A549 (cell line): ENCODE measurements around the gene KIF5B. TPM values are rescaled to one million over a fixed set of nuclear protein-coding genes. Genes with fewer than 3 reads are reported as not detected.

Experiments used
- ATAC-seq, 2 experiments: fragments of 200-7000 bp in 1 of 2; fragments of >200 bp in 1 of 2; cut with Nextera tagmentation in 1 of 2; cut with Tn5 transposase in 1 of 2; 3 replicates each; pipeline versions ENCODE4 v1.8.0 to v1.9.1; 2018 to 2020; ENCODE audit warnings: mild to moderate bottlenecking in 1 of 2, moderate library complexity in 1 of 2
- CTCF ChIA-PET: fragments of 300-600 bp; sonication (Branson Sonifier 250); formaldehyde crosslinking; extraction: SDS; loops from one replicate; lab custom pipeline; 2021; ENCODE audit warnings: antibody characterized with exemption, inconsistent platforms; lab: Yijun Ruan, JAX
- POLR2A ChIA-PET: fragments of 350-600 bp; formaldehyde crosslinking; extraction: SDS; loops from one replicate; lab custom pipeline; 2021; ENCODE audit warnings: antibody characterized with exemption, inconsistent platforms; lab: Yijun Ruan, JAX
- DNase-seq, 2 experiments: peaks; one replicate each; pipeline versions ENCODE4 v3.0.0 to v3.0.0-alpha.2; 2011 to 2016; ENCODE audit warnings: low read depth in 1 of 2, low spot score in 1 of 2
- FAIRE-seq: peaks from 2 replicates; lab custom pipeline; 2011; peaks lifted over from hg19 to GRCh38; lab: Jason Lieb, UNC
- H3K27ac ChIP-seq, 2 experiments: fragments of >200 bp; sonication (Bioruptor Twin); formaldehyde crosslinking; 3 replicates each; pipeline ENCODE4 v1.5.1; 2016 to 2017
- H3K4me1 ChIP-seq: fragments of >200 bp; sonication (Bioruptor Twin); formaldehyde crosslinking; 3 replicates; pipeline ENCODE4 v1.6.1; 2016
- H3K4me2 ChIP-seq: fragments of >200 bp; sonication (Bioruptor Twin); formaldehyde crosslinking; 3 replicates; pipeline ENCODE4 v1.6.1; 2016
- H3K4me3 ChIP-seq: fragments of >200 bp; sonication (Bioruptor Twin); formaldehyde crosslinking; 3 replicates; pipeline ENCODE4 v1.5.1; 2016
- H3K9me3 ChIP-seq: fragments of >200 bp; sonication (Bioruptor Twin); formaldehyde crosslinking; 3 replicates; pipeline ENCODE4 v1.6.1; 2016
- ATOH8 ChIP-seq: fragments of 250-450 bp; sonication (Bioruptor Pico); IDR thresholded peaks from 2 replicates; pipeline ENCODE4 v1.5.0; 2020; ENCODE audit warnings: low read depth, mild to moderate bottlenecking, moderate library complexity
- CBX2 ChIP-seq: fragments of 200-600 bp; sonication (generic); IDR thresholded peaks from 2 replicates; pipeline ENCODE4 v1.6.1; 2016; ENCODE audit warnings: low read depth, mild to moderate bottlenecking, borderline replicate concordance
- E2F6 ChIP-seq: IDR thresholded peaks from 2 replicates; pipeline ENCODE4 v1.6.1; 2012; ENCODE audit warnings: low read depth, borderline replicate concordance
- ESRRA ChIP-seq: fragments of 150-350 bp; IDR thresholded peaks from 2 replicates; pipeline ENCODE4 v1.6.1; 2014; ENCODE audit warnings: mild to moderate bottlenecking, low read length, borderline replicate concordance
- FOSB ChIP-seq: fragments of 250-450 bp; sonication (Bioruptor Pico); IDR thresholded peaks from 2 replicates; pipeline ENCODE4 v1.5.0; 2020; ENCODE audit warnings: mild to moderate bottlenecking, moderate library complexity
- HEYL ChIP-seq: fragments of 250-450 bp; sonication (Bioruptor Pico); IDR thresholded peaks from 2 replicates; pipeline ENCODE4 v1.8.0; 2021; ENCODE audit warnings: mild to moderate bottlenecking, moderate library complexity
- HOXB13 ChIP-seq: fragments of 250-450 bp; sonication (Bioruptor Pico); IDR thresholded peaks from 2 replicates; pipeline ENCODE4 v1.5.0; 2020; ENCODE audit warnings: low read depth, mild to moderate bottlenecking, moderate library complexity
- MAFK ChIP-seq: fragments of 450-650 bp; IDR thresholded peaks from 2 replicates; pipeline ENCODE4 v1.6.1; 2014; ENCODE audit not compliant: partially characterized antibody
- MAX ChIP-seq: IDR thresholded peaks from 2 replicates; pipeline ENCODE4 v1.6.1; 2012
- MAZ ChIP-seq: fragments of 150-350 bp; IDR thresholded peaks from 2 replicates; pipeline ENCODE4 v1.6.1; 2014; ENCODE audit warnings: antibody characterized with exemption, low read depth, low read length, borderline replicate concordance
- RNF2 ChIP-seq: fragments of 200-600 bp; sonication (generic); IDR thresholded peaks from 2 replicates; pipeline ENCODE4 v1.6.1; 2016; ENCODE audit warnings: low read depth, mild to moderate bottlenecking, antibody characterized with exemption, moderate library complexity, borderline replicate concordance
- SMC3 ChIP-seq: fragments of >200 bp; sonication (Bioruptor Twin); formaldehyde crosslinking; IDR thresholded peaks from 3 replicates; pipeline ENCODE4 v1.6.1; 2018; ENCODE audit warnings: inconsistent platforms
- TFCP2L1 ChIP-seq: fragments of 250-450 bp; sonication (Bioruptor Pico); IDR thresholded peaks from 2 replicates; pipeline ENCODE4 v1.5.0; 2021; ENCODE audit warnings: mild to moderate bottlenecking
- ZNF302 ChIP-seq: fragments of 250-450 bp; sonication (Bioruptor Pico); IDR thresholded peaks from 2 replicates; pipeline ENCODE4 v1.9.0; 2021; ENCODE audit warnings: inconsistent platforms, mild to moderate bottlenecking, moderate library complexity
- WGBS: methylation state at CpG from one replicate; pipeline ENCODE4 v1.1.6; 2017; ENCODE audit errors: missing lambda C conversion rate; 5-methylcytosine and 5-hydroxymethylcytosine counted together
- polyA plus RNA-seq, 4 experiments: library from polyadenylated mRNA; depleted of rRNA in 3 of 4; stranded (reverse); fragments of >200 nt; fragmentation: RNase III in 1 of 4; extraction: RNeasy Plus Mini Kit Qiagen cat#74134 plus additional on column Dnase treatment in 1 of 4; gene quantifications; 2 replicates in 3 of 4; 3 replicates in 1 of 4; pipeline ENCODE4 v1.2.3, GENCODE V29; 2011 to 2017
- TF ChIP-seq, protein P1 (sequence below): fragments of 150-350 bp; IDR thresholded peaks from 2 replicates; pipeline ENCODE4 v1.6.1; 2014; ENCODE audit warnings: low read depth, mild to moderate bottlenecking, low read length
- TF ChIP-seq, protein P2 (sequence below): fragments of >200 bp; sonication (Bioruptor Twin); formaldehyde crosslinking; IDR thresholded peaks from 3 replicates; pipeline ENCODE4 v1.6.1; 2016
- TF ChIP-seq, protein P3 (sequence below): IDR thresholded peaks from 2 replicates; pipeline ENCODE4 v1.6.1; 2012

The KIF5B gene
- polyA plus RNA-seq, 2 of the 4 experiments (the other 2 are of a cell fraction), result 81.9 to 124 TPM

- H3K4me1 ChIP-seq, result no peaks in the 10 kb centered on the region
- H3K27ac ChIP-seq, result no peak overlapping the region
- no peak for TF ChIP-seq CBX2
- TF ChIP-seq E2F6, result no peak
- TF ChIP-seq HOXB13 (CRISPR knock-in tag), result no peak
- no peak for DNase-seq
- no peak overlapping the region for H3K4me2 ChIP-seq
- H3K9me3 ChIP-seq, result no peaks in the 10 kb centered on the region
- no peak for FAIRE-seq
- 96% methylated on average over 5 of the region's 5 CpGs for WGBS
- CTCF ChIA-PET, result interaction anchor here (0.5 to 1.4 kb wide), 5 partner anchors 10 to 178 kb away, joined by 3 to 6 read pairs (median 3); no protein-coding TSS in a partner anchor
- POLR2A ChIA-PET, result interaction anchor here (0.7 kb wide), 1 partner anchor 1296 kb away, joined by 5 read pairs; no protein-coding TSS in a partner anchor
- ATAC-seq, result no peak
- no peak overlapping the region for H3K4me3 ChIP-seq
These were observed 23.1 kb downstream of the KIF5B start for GRCh38 chr10:32033171-32033570.

DNA sequence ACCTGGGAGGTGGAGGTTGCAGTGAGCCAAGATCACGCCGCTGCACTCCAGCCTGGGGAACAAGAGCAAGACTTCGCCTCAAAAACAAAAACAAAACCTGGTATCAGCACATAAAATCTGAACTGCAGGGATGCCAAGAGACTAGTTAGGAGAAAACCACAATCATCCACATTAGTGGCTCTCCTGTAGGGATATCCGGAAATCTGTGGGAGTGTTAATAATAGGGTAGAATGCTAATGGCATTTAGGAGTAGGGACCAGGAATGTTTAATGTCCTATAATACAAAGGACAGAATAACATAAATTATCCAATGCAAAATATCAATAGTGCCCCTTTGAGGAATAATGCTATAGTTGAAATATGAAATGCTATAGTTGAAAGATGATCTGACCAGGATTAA is 24.3 kb downstream of the KIF5B start:
- H3K4me3 ChIP-seq, result no peak overlapping the region
- FAIRE-seq (no peak), DNase-seq (no peak), ATAC-seq (no peak)
- H3K4me1 ChIP-seq, result no peaks in the 10 kb centered on the region
- POLR2A ChIA-PET, result no interaction called here
- CTCF ChIA-PET, result interaction anchor here (1.1 kb wide), 1 partner anchor 179 kb away, joined by 3 read pairs; no protein-coding TSS in a partner anchor
- no peak overlapping the region for H3K27ac ChIP-seq
- WGBS, result 100% methylated on average over 4 of the region's 4 CpGs
- H3K4me2 ChIP-seq, result no peak overlapping the region
- H3K9me3 ChIP-seq, result no peaks in the 10 kb centered on the region
- no peak for TF ChIP-seq RNF2
- TF ChIP-seq, protein P1, sequence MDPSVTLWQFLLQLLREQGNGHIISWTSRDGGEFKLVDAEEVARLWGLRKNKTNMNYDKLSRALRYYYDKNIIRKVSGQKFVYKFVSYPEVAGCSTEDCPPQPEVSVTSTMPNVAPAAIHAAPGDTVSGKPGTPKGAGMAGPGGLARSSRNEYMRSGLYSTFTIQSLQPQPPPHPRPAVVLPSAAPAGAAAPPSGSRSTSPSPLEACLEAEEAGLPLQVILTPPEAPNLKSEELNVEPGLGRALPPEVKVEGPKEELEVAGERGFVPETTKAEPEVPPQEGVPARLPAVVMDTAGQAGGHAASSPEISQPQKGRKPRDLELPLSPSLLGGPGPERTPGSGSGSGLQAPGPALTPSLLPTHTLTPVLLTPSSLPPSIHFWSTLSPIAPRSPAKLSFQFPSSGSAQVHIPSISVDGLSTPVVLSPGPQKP, result no peak
- TF ChIP-seq ATOH8 (CRISPR knock-in tag), result no peak
- no peak for TF ChIP-seq MAFK
- TF ChIP-seq, protein P2, sequence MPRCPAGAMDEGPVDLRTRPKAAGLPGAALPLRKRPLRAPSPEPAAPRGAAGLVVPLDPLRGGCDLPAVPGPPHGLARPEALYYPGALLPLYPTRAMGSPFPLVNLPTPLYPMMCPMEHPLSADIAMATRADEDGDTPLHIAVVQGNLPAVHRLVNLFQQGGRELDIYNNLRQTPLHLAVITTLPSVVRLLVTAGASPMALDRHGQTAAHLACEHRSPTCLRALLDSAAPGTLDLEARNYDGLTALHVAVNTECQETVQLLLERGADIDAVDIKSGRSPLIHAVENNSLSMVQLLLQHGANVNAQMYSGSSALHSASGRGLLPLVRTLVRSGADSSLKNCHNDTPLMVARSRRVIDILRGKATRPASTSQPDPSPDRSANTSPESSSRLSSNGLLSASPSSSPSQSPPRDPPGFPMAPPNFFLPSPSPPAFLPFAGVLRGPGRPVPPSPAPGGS, result no peak
- no peak for TF ChIP-seq TFCP2L1 (CRISPR knock-in tag)
- TF ChIP-seq MAZ, result no peak
- TF ChIP-seq ZNF302 (CRISPR knock-in tag), result no peak
- TF ChIP-seq ESRRA, result no peak
- TF ChIP-seq, protein P3, sequence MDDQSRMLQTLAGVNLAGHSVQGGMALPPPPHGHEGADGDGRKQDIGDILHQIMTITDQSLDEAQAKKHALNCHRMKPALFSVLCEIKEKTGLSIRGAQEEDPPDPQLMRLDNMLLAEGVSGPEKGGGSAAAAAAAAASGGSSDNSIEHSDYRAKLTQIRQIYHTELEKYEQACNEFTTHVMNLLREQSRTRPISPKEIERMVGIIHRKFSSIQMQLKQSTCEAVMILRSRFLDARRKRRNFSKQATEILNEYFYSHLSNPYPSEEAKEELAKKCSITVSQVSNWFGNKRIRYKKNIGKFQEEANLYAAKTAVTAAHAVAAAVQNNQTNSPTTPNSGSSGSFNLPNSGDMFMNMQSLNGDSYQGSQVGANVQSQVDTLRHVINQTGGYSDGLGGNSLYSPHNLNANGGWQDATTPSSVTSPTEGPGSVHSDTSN, result no peak
- TF ChIP-seq FOSB (CRISPR knock-in tag), result no peak
- no peak for TF ChIP-seq HEYL

DNA sequence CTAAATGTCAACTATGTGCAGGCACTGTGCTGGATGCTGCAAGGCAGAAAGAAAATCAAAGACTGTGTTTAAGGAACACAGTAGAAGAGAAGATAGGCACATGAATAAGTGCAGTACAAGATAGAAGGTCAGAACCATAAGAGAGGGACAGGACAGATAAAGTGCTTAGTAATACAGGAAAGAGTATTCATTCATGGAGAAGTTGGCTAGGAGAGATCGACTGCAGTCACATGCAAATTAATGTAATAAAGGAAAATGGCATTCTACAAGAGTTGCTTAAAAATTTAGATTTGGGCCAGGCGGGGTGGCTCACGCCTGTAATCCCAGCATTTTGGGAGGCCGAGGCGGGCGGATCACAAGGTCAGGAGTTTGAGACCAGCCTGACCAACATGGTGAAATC is 24.8 kb downstream of the KIF5B start:
- CTCF ChIA-PET, result no interaction called here
- Histone ChIP-seq H3K4me1 (no peaks in the 10 kb centered on the region), H3K9me3 (no peaks in the 10 kb centered on the region), H3K4me3 (no peak overlapping the region), H3K27ac (no peak overlapping the region), H3K4me2 (no peak overlapping the region)
- DNase-seq (no peak), FAIRE-seq (no peak), ATAC-seq (no peak)
- POLR2A ChIA-PET, result no interaction called here
- WGBS, result 95% methylated on average over 6 of the region's 6 CpGs
- TF ChIP-seq TFCP2L1 (CRISPR knock-in tag), result no peak
- TF ChIP-seq ZNF302 (CRISPR knock-in tag), result no peak
- TF ChIP-seq SMC3, result no peak
- no peak for TF ChIP-seq MAX
